ENCODE results near the gene CTU1.

DNA sequence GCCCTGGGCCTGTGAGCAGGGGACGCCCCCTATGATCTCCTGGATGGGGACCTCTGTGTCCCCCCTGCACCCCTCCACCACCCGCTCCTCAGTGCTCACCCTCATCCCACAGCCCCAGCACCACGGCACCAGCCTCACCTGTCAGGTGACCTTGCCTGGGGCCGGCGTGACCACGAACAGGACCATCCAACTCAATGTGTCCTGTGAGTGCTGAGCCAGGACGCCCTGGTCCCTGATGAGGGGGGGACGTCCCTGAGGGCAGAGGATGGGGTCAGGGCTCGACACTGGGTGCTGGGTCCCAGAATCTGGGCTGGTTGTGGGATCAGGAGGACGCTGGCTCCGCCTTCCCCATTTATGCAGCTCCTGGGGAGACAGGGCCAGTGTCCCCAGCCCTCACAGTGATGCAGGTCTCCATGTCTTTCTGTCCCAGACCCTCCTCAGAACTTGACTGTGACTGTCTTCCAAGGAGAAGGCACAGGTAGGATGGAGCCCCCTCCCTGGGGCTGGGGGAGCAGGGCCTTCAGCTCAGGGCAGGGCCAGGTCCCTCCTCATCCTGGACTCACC, 36.4 kb upstream of the CTU1 start:
- TF ChIP-seq, protein P1, sequence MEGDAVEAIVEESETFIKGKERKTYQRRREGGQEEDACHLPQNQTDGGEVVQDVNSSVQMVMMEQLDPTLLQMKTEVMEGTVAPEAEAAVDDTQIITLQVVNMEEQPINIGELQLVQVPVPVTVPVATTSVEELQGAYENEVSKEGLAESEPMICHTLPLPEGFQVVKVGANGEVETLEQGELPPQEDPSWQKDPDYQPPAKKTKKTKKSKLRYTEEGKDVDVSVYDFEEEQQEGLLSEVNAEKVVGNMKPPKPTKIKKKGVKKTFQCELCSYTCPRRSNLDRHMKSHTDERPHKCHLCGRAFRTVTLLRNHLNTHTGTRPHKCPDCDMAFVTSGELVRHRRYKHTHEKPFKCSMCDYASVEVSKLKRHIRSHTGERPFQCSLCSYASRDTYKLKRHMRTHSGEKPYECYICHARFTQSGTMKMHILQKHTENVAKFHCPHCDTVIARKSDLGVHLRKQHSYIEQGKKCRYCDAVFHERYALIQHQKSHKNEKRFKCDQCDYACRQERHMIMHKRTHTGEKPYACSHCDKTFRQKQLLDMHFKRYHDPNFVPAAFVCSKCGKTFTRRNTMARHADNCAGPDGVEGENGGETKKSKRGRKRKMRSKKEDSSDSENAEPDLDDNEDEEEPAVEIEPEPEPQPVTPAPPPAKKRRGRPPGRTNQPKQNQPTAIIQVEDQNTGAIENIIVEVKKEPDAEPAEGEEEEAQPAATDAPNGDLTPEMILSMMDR (IDR thresholded peaks at IDR 0.05; ENCODE audit: borderline replicate concordance, extremely low read depth, low read length, poor library complexity, severe bottlenecking): no peak
- no peak for TF ChIP-seq EZH2 (IDR thresholded peaks at IDR 0.05; ENCODE audit: borderline replicate concordance, low read depth, low read length, severe bottlenecking)
